Stimulated activated naive B cell treated with anti-CD40 and anti-IgM and Interleukin-4, amounts not matched to agents 10 μg/mL and 1 μg/mL and 100 μg/mL, for 72 hours (primary cell): ENCODE measurements around the gene BRAP.
"Not testable (repeated sequence)": the region's sequence is repeated elsewhere in the genome, so short reads cannot be mapped to it uniquely, and the experiment has no call there.

ENCODE experiments used
- ATAC-seq, 2 donors: fragments of 150-1000 bp; cut with Tn5 transposase; replicated peaks; 2 replicates each; pipeline ENCODE4 v1.10.0; 2021; ENCODE audit warnings: moderate library complexity in 1 of 2
- DNase-seq: peaks from one replicate; pipeline ENCODE4 v3.0.0; 2021
- H3K27ac Mint-ChIP-seq: one replicate; pipeline ENCODE4 v1.8.0; 2022; ENCODE audit warnings: mild to moderate bottlenecking, mixed read lengths
- H3K27me3 Mint-ChIP-seq, 2 donors: one replicate each; pipeline ENCODE4 v1.8.0; 2022; ENCODE audit warnings: mixed read lengths in 2 of 2
- H3K36me3 Mint-ChIP-seq, 2 donors: one replicate each; pipeline ENCODE4 v1.8.0; 2022; ENCODE audit warnings: mixed read lengths in 2 of 2, mild to moderate bottlenecking in 1 of 2
- H3K4me1 Mint-ChIP-seq, 2 donors: one replicate each; pipeline ENCODE4 v1.8.0; 2022; ENCODE audit warnings: mixed read lengths in 2 of 2, mild to moderate bottlenecking in 1 of 2
- H3K4me3 Mint-ChIP-seq, 2 donors: one replicate each; pipeline ENCODE4 v1.8.0; 2022; ENCODE audit warnings: mild to moderate bottlenecking in 2 of 2, mixed read lengths in 2 of 2, moderate library complexity in 1 of 2
- H3K9me3 Mint-ChIP-seq, 2 donors: one replicate each; pipeline ENCODE4 v1.8.0; 2022; ENCODE audit warnings: mixed read lengths in 2 of 2, mild to moderate bottlenecking in 1 of 2

Gene BRAP, protein sequence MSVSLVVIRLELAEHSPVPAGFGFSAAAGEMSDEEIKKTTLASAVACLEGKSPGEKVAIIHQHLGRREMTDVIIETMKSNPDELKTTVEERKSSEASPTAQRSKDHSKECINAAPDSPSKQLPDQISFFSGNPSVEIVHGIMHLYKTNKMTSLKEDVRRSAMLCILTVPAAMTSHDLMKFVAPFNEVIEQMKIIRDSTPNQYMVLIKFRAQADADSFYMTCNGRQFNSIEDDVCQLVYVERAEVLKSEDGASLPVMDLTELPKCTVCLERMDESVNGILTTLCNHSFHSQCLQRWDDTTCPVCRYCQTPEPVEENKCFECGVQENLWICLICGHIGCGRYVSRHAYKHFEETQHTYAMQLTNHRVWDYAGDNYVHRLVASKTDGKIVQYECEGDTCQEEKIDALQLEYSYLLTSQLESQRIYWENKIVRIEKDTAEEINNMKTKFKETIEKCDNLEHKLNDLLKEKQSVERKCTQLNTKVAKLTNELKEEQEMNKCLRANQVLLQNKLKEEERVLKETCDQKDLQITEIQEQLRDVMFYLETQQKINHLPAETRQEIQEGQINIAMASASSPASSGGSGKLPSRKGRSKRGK

DNA sequence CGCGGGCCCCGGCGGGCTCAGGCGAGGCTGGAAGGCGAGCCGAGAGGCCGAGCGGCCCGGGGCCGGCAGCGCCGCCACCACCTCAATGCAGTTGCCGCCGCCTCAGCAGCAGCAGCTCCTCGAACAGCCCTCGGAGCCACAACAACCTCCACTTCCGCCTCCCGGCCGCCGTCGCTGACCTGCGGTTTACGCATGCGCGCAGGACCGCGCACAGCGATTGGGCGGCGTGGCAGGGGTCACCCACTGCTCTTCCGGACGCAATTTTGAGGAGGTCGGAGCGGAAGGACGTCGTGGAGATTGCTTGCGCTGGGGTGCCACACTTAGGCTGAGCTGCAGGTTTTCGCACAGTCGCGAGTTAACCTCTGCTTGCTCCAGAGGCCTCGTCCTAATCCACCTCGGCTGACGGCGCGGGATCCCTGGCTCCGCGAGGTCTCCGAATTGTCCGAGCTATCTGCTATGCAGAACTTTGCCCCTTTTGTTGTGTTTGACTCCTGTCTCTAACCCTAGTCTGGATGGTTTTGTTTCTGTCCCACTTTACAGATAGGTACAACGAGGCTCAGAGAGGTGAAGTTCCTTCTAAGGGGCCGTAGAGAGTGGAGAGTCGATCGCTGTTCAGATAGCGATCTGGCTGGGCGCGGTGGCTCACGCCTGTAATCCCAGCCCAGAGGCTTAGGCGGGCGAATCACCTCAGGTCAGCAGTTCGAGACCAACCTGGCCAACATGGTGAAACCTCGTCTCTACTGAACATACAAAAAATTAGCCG, at the start of gene BRAP, which contains the start of gene ACAD10:
Gene BRAP, minus strand, starts transcription at position 146 of the 763 bp plus-strand sequence. CDS start 164 bp downstream, outside the sequence.
Gene ACAD10, plus strand, starts transcription at position 243 of the 763 bp plus-strand sequence. CDS start 6,657 bp downstream, outside the sequence.
- H3K9me3 Mint-ChIP-seq = no peaks in the 10 kb centered on the region
- peaks cover 17 to 43% of the 10 kb centered on the region in 2 donors for H3K4me1 Mint-ChIP-seq
- DNase-seq (peak; percentile 94), ATAC-seq (peak; percentile 96)
- peaks cover 12 to 16% of the 10 kb centered on the region in 2 donors for H3K36me3 Mint-ChIP-seq
- peak within 1 kb of the TSS; percentile 99 for H3K27ac Mint-ChIP-seq
- peak within 1 kb of the TSS; percentile 99 for H3K4me3 Mint-ChIP-seq
- no peaks in the 10 kb centered on the region for H3K27me3 Mint-ChIP-seq

GRCh38 chr12:111733340-111733915, 47.7 kb upstream of the BRAP start:
- Mint-ChIP-seq H3K4me1 (no peaks in the 10 kb centered on the region), H3K36me3 (peaks cover 30 to 48% of the 10 kb centered on the region in 2 donors), H3K9me3 (no peaks in the 10 kb centered on the region), H3K4me3 (no peak overlapping the region), H3K27ac (no peak overlapping the region), H3K27me3 (no peaks in the 10 kb centered on the region)
- ATAC-seq (no peak), DNase-seq (no peak)

DNA sequence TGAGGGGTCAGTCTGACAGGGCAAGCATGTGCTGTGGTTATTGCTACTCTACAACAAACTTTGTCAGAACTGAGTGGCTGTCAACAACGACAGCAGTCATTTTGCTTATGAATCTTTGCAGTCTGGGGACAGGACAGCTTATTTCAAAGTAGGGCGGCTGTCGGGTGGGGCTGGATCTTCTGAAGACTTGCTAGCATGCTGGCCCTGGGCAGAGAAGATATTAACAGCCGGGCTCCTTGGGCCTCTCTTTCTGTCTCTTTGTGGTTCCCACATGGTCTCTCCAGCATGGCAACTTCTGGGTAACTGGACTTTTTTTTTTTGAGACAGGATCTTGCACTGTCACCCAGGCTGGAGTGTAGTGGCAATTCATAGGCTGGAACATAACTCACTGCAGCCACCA, 47.0 kb upstream of the BRAP start:
- Mint-ChIP-seq H3K27ac (no peak overlapping the region), H3K27me3 (no peaks in the 10 kb centered on the region), H3K36me3 (peaks cover 33 to 54% of the 10 kb centered on the region in 2 donors), H3K9me3 (no peaks in the 10 kb centered on the region), H3K4me1 (no peaks in the 10 kb centered on the region), H3K4me3 (no peak overlapping the region)
- ATAC-seq = no peak
- DNase-seq = no peak

GRCh38 chr12:111730420-111730819, 44.7 kb upstream of the BRAP start:
- no peaks in the 10 kb centered on the region for H3K9me3 Mint-ChIP-seq
- ATAC-seq = no peak
- H3K27me3 Mint-ChIP-seq = no peaks in the 10 kb centered on the region
- H3K4me3 Mint-ChIP-seq = no peak overlapping the region
- DNase-seq = no peak
- H3K4me1 Mint-ChIP-seq = no peaks in the 10 kb centered on the region
- H3K36me3 Mint-ChIP-seq = peaks cover 32 to 54% of the 10 kb centered on the region in 2 donors
- peak overlapping the region; percentile 4 for H3K27ac Mint-ChIP-seq

- H3K4me1 Mint-ChIP-seq = no peaks in the 10 kb centered on the region
- no peak overlapping the region for H3K4me3 Mint-ChIP-seq
- no peak for DNase-seq
- ATAC-seq = no peak
- peaks cover 37 to 56% of the 10 kb centered on the region in 2 donors for H3K36me3 Mint-ChIP-seq
- no peaks in the 10 kb centered on the region for H3K27me3 Mint-ChIP-seq
- no peaks in the 10 kb centered on the region for H3K9me3 Mint-ChIP-seq
- H3K27ac Mint-ChIP-seq = no peak overlapping the region
These were observed 43.0 kb upstream of the BRAP start for GRCh38 chr12:111728795-111729194.

GRCh38 chr12:111723646-111724360, 38.0 kb upstream of the BRAP start:
- not testable (repeated sequence) for DNase-seq, H3K4me3 Mint-ChIP-seq, ATAC-seq, H3K27ac Mint-ChIP-seq, H3K27me3 Mint-ChIP-seq, H3K9me3 Mint-ChIP-seq, H3K4me1 Mint-ChIP-seq
- H3K36me3 Mint-ChIP-seq = peaks cover 31 to 35% of the 10 kb centered on the region in 2 donors

- Mint-ChIP-seq H3K27me3 (no peaks in the 10 kb centered on the region), H3K9me3 (no peaks in the 10 kb centered on the region), H3K27ac (no peak overlapping the region), H3K4me1 (no peaks in the 10 kb centered on the region), H3K36me3 (peaks cover 28 to 31% of the 10 kb centered on the region in 2 donors), H3K4me3 (no peak overlapping the region)
- DNase-seq = no peak
- no peak for ATAC-seq
These were observed 34.7 kb upstream of the BRAP start for GRCh38 chr12:111720457-111720856.

GRCh38 chr12:111719316-111719715, 33.6 kb upstream of the BRAP start:
- not testable (repeated sequence) for H3K4me1 Mint-ChIP-seq, H3K27me3 Mint-ChIP-seq

DNA sequence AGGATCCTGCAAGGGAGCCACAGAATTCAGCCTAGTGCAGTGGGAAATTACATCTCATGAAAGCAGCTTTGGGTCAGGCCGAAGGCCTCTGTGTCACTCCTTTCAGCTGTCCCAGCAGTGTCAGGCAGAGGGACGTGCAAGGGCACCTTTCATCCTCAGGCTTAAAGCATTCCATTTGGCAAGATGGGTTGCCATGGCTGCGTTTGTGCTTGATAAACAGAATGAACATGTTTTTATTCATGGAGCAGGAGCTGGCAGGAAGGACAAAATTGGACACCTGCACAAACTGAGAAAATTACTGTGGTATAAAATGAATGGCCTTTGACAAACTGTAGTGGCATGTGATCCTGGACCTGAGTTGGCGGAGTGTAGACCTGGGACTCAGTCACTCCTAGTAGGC, 29.5 kb upstream of the BRAP start:
- no peaks in the 10 kb centered on the region for H3K9me3 Mint-ChIP-seq
- no peaks in the 10 kb centered on the region for H3K4me1 Mint-ChIP-seq
- H3K27me3 Mint-ChIP-seq = no peaks in the 10 kb centered on the region
- peaks cover 21 to 37% of the 10 kb centered on the region in 2 donors for H3K36me3 Mint-ChIP-seq
- DNase-seq (no peak), ATAC-seq (no peak)
- no peak overlapping the region for H3K4me3 Mint-ChIP-seq
- H3K27ac Mint-ChIP-seq = no peak overlapping the region

More at GRCh38 chr12:111719316-111719715, 33.6 kb upstream of the BRAP start:
- H3K4me3 Mint-ChIP-seq, ATAC-seq, DNase-seq, H3K27ac Mint-ChIP-seq, H3K9me3 Mint-ChIP-seq: not testable (repeated sequence)
- H3K36me3 Mint-ChIP-seq = peaks cover 18 to 29% of the 10 kb centered on the region in 2 donors

- no peaks in the 10 kb centered on the region for H3K9me3 Mint-ChIP-seq
- H3K4me3 Mint-ChIP-seq = no peak overlapping the region
- no peaks in the 10 kb centered on the region for H3K27me3 Mint-ChIP-seq
- peaks cover 21 to 31% of the 10 kb centered on the region in 2 donors for H3K36me3 Mint-ChIP-seq
- ATAC-seq = no peak
- DNase-seq = no peak
- H3K27ac Mint-ChIP-seq = no peak overlapping the region
- H3K4me1 Mint-ChIP-seq = no peaks in the 10 kb centered on the region
These were observed 20.4 kb upstream of the BRAP start for GRCh38 chr12:111706145-111706544.

DNA sequence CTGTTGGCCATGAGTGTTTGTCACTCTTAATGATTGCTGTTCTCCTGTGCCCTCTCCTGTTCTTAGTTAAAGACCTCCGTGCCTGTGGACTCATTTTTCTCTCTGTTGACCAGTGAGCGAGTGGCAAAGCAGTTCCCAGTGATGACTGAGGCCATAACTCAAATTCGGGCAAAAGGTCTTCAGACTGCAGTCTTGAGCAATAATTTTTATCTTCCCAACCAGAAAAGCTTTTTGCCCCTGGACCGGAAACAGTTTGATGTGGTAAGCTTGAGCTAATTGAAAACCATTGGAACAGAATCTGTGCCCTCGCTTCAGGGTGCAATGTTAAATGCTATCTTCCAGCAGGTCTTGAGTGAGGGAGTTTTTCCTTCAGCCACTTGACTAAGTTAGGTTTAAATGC, 19.9 kb upstream of the BRAP start:
- Mint-ChIP-seq H3K4me3 (no peak overlapping the region), H3K27me3 (no peaks in the 10 kb centered on the region), H3K9me3 (no peaks in the 10 kb centered on the region), H3K27ac (no peak overlapping the region), H3K36me3 (peaks cover 20 to 28% of the 10 kb centered on the region in 2 donors), H3K4me1 (no peaks in the 10 kb centered on the region)
- ATAC-seq (no peak), DNase-seq (no peak)

DNA sequence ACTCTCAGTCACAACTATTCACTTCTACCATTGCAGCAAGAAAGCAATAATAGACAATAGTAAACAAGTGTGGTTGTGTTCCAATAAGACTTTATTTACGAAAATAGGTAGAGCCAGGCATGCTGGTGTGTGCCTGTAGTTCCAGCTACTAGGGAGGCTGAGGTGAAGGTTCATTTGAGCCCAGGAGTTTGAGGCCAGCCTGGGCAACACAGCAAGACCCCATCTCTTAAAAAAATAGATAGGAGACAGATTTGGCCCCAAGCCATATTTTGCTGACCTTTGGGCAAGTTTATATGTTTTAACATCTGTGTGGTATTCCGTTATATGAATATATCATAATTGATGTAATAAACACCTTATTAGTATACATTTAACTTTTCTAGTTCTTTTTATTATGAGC, 14.2 kb upstream of the BRAP start:
- H3K9me3 Mint-ChIP-seq = no peaks in the 10 kb centered on the region
- no peak for DNase-seq
- no peak overlapping the region for H3K4me3 Mint-ChIP-seq
- no peak overlapping the region for H3K27ac Mint-ChIP-seq
- H3K27me3 Mint-ChIP-seq = no peaks in the 10 kb centered on the region
- no peaks in the 10 kb centered on the region for H3K4me1 Mint-ChIP-seq
- peaks cover 30 to 33% of the 10 kb centered on the region in 2 donors for H3K36me3 Mint-ChIP-seq
- ATAC-seq = no peak

DNA sequence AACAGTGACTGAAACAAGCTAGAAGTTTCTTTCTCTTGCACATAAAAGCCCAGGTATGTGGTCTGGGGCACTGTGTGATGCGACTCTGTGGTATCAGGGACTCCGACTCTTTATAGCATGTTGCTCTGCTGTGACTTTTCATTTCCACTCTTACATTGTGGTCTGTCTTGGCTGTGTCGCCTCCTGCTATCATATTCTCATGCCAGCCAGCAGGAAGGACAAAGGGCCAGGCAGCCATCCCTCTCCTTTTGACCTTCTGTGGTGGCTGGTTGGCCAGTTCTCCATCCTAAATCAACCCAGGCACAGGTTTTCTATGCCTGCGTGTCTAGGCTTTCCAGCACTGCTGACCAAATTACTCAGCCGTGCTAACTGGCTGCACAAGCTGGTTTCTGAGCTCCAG, 8.1 kb upstream of the BRAP start:
- Mint-ChIP-seq H3K4me3 (no peak overlapping the region), H3K27me3 (no peaks in the 10 kb centered on the region), H3K36me3 (peaks cover 43% of the 10 kb centered on the region in 2 donors), H3K4me1 (peaks cover 4 to 21% of the 10 kb centered on the region in 2 donors), H3K27ac (peak overlapping the region; percentile 27), H3K9me3 (no peaks in the 10 kb centered on the region)
- DNase-seq (no peak), ATAC-seq (peak; percentile 42 to 78)
